Measurements from ENCODE around the gene CLSTN2. TPM values are rescaled to one million over a fixed set of nuclear protein-coding genes. Genes with fewer than 3 reads are reported as not detected.

CLSTN2 gene
- total and polyA plus RNA-seq, 2 of the 4 experiments (the other 2 are of a cell fraction): under 0.01 to 0.07 TPM

DNA sequence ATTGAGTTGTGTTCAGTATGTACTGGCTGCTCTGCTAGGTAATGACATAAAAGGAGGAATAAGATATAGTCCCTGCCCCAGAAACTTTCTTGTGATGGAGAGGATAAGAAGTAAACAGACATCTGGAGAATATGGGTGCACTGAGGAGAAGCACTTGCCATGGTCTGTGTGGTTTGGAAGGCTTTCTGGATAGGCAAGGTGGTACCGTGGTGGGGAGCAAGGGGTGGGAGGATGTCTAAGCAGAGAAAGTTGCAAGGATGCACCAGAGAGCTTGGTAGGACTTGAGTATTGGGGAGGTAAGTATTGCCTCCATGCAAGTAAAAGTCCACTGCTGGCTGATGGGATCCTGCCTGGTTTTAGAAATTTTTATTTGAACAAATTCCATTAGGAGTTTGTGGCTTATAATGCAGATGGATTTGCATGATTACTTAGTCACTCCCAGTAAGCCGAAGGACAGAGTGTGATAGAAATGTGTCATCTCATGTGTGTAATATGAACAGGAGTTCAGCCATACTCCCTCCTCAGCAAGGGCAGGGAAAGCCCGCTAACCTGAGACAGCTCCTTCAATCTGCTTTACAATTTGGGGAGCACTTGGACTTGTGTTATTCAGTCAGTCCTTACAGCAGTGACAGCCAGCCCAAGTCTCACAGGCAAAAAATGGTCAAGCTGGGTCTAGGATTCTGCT, 53.6 kb downstream of the CLSTN2 start:
- POLR2A ChIA-PET (ENCODE audit: unreplicated experiment): no interaction called here
- Histone ChIP-seq H2AK9ac (replicated peaks; ENCODE audit: low read depth, low read length, poor library complexity) (no peak overlapping the region), H4K20me1 (ENCODE audit: insufficient read depth, low read length) (no peaks in the 10 kb centered on the region), H3K4me2 (ENCODE audit: low read depth, low read length) (no peak overlapping the region), H3K4ac (ENCODE audit: low read depth, low read length) (no peak overlapping the region), H3K4me1 (ENCODE audit: control insufficient read depth, insufficient read depth, low read length) (no peaks in the 10 kb centered on the region), H3K36me3 (ENCODE audit: control insufficient read depth, insufficient read depth, low read length) (no peaks in the 10 kb centered on the region), H2BK120ac (ENCODE audit: low read depth, low read length) (no peak overlapping the region), H3K18ac (ENCODE audit: low read depth, low read length) (no peak overlapping the region), H3K9me1 (ENCODE audit: insufficient read depth, low read length) (no peaks in the 10 kb centered on the region), H3K23ac (ENCODE audit: low read depth, low read length) (no peak overlapping the region), H2BK20ac (ENCODE audit: low read depth, low read length) (no peak overlapping the region), H3K27me3 (ENCODE audit: control insufficient read depth, insufficient read depth, low read length) (no peaks in the 10 kb centered on the region), H3K4me3 (ENCODE audit: insufficient read depth, low read depth, low read length) (no peak overlapping the region), H2AFZ (replicated peaks; ENCODE audit: low read length, poor library complexity) (no peak overlapping the region), H4K5ac (ENCODE audit: low read depth, low read length) (no peak overlapping the region), H4K91ac (ENCODE audit: insufficient read depth, low read depth, low read length) (no peak overlapping the region), H3K56ac (ENCODE audit: extremely low read depth, insufficient read depth, low read length) (no peak overlapping the region), H3K9me3 (ENCODE audit: control insufficient read depth, insufficient read depth, low read length) (no peaks in the 10 kb centered on the region), H3K9ac (ENCODE audit: low read depth, low read length) (no peak overlapping the region), H4K8ac (ENCODE audit: low read depth in 2 of 2, low read length in 2 of 2) (no peak overlapping the region), H2BK5ac (ENCODE audit: low read depth, low read length, poor library complexity, severe bottlenecking) (no peak overlapping the region), H2BK15ac (ENCODE audit: low read depth, low read length) (no peak overlapping the region), H3K79me1 (ENCODE audit: low read depth in 1 of 2, low read length in 2 of 2) (no peaks in the 10 kb centered on the region), H3K27ac (ENCODE audit: insufficient read depth, low read length) (no peak overlapping the region), H2AK5ac (ENCODE audit: low read depth, low read length) (no peak overlapping the region), H3K14ac (replicated peaks; ENCODE audit: low read depth, low read length) (no peak overlapping the region)
- TF ChIP-seq CEBPB (IDR thresholded peaks at IDR 0.05; ENCODE audit: low read depth, low read length): no peak
- no peak for TF ChIP-seq RCOR1 (IDR thresholded peaks at IDR 0.05; ENCODE audit: insufficient replicate concordance, low read length)
- TF ChIP-seq NFE2L2 (IDR thresholded peaks at IDR 0.05; ENCODE audit: low read depth, low read length): no peak
- TF ChIP-seq CHD1 (IDR thresholded peaks at IDR 0.05; ENCODE audit: low read depth, low read length): no peak
- TF ChIP-seq RFX5 (IDR thresholded peaks at IDR 0.05; ENCODE audit: low read depth, low read length): no peak
- TF ChIP-seq, protein P1, sequence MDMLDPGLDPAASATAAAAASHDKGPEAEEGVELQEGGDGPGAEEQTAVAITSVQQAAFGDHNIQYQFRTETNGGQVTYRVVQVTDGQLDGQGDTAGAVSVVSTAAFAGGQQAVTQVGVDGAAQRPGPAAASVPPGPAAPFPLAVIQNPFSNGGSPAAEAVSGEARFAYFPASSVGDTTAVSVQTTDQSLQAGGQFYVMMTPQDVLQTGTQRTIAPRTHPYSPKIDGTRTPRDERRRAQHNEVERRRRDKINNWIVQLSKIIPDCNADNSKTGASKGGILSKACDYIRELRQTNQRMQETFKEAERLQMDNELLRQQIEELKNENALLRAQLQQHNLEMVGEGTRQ (IDR thresholded peaks at IDR 0.05; ENCODE audit: low read depth, low read length): no peak
- no peak for TF ChIP-seq POLR2A (IDR thresholded peaks at IDR 0.05; ENCODE audit: low read depth, low read length)
- TF ChIP-seq MAFK (IDR thresholded peaks at IDR 0.05; ENCODE audit: low read depth, low read length): no peak
- TF ChIP-seq FOS (IDR thresholded peaks at IDR 0.05; ENCODE audit: low read depth, low read length): no peak
- no peak for TF ChIP-seq BHLHE40 (IDR thresholded peaks at IDR 0.05; ENCODE audit: low read depth, low read length)
- TF ChIP-seq, protein P2, sequence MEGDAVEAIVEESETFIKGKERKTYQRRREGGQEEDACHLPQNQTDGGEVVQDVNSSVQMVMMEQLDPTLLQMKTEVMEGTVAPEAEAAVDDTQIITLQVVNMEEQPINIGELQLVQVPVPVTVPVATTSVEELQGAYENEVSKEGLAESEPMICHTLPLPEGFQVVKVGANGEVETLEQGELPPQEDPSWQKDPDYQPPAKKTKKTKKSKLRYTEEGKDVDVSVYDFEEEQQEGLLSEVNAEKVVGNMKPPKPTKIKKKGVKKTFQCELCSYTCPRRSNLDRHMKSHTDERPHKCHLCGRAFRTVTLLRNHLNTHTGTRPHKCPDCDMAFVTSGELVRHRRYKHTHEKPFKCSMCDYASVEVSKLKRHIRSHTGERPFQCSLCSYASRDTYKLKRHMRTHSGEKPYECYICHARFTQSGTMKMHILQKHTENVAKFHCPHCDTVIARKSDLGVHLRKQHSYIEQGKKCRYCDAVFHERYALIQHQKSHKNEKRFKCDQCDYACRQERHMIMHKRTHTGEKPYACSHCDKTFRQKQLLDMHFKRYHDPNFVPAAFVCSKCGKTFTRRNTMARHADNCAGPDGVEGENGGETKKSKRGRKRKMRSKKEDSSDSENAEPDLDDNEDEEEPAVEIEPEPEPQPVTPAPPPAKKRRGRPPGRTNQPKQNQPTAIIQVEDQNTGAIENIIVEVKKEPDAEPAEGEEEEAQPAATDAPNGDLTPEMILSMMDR (conservative IDR thresholded peaks at IDR 0.05; ENCODE audit: low read depth, low read length): no peak
- no peak for TF ChIP-seq RAD21 (IDR thresholded peaks at IDR 0.05; ENCODE audit: low read length)
- no peak for TF ChIP-seq SMC3 (IDR thresholded peaks at IDR 0.05; ENCODE audit: low read depth, low read length)
- CTCF ChIA-PET: no interaction called here
- ATAC-seq (ENCODE audit: low read depth): no peak
- no peak for DNase-seq
- BruUV-seq (replicated peaks): no TSS peak
- in situ Hi-C loops (cut with MboI; ENCODE audit: low sequenced_read_pairs): no loop called here
- dilution Hi-C loops (cut with HindIII; ENCODE audit: low sequenced_read_pairs, unreplicated experiment): no loop called here
- WGBS, 2 experiments (ENCODE audit: extremely low coverage in 2 of 2, insufficient read length in 1 of 2): no CpG with 5 or more reads among the region's 3 CpGs
- intact Hi-C loops (cut with micrococcal nuclease): no loop called here

All from IMR-90 (cell line).